ENCODE data around the gene GRIA4.

DNA sequence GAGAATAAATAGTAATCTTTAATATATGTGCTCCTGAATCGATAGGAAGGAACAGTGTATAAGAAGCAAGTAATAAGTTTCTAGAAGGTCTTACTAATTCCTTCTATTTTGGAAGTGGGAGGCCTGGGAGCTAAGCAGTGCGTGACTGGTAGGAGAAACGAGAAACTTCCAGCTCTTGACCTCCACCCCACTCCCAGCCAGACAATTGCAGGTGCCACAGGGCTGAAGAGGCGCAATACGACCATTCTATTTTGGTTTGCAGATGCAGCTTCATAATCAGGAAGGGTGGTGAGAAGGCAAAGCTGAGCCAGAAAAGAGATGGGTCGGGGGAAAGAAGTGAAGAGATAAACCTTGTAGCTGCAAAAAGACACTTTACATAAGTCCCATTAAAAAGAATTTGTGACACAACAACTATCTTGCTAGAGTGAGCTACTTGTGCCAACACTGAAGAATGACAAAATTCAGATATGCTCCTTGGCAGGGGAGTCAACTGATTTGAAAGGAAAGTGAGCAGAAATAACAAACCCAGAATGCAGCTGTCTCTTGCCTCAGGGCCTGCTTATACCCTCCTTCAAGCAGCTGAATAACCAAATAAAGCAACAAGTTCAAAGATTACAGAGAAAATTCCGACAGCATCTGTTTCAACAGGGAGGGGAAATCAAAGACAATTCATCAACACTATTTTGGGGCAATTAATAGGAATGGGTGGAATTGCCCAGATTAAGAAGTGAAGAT is 35.1 kb downstream of the GRIA4 start:
- no peak for TF ChIP-seq CTCF (IDR thresholded peaks at IDR 0.05; ENCODE audit: low read depth, low read length)
- TF ChIP-seq, protein P1, sequence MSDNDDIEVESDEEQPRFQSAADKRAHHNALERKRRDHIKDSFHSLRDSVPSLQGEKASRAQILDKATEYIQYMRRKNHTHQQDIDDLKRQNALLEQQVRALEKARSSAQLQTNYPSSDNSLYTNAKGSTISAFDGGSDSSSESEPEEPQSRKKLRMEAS (IDR thresholded peaks at IDR 0.05; ENCODE audit: low read depth, low read length), result no peak

Measured in NB4 (cell line).